ENCODE results near the gene CST11.

CST11 gene

DNA sequence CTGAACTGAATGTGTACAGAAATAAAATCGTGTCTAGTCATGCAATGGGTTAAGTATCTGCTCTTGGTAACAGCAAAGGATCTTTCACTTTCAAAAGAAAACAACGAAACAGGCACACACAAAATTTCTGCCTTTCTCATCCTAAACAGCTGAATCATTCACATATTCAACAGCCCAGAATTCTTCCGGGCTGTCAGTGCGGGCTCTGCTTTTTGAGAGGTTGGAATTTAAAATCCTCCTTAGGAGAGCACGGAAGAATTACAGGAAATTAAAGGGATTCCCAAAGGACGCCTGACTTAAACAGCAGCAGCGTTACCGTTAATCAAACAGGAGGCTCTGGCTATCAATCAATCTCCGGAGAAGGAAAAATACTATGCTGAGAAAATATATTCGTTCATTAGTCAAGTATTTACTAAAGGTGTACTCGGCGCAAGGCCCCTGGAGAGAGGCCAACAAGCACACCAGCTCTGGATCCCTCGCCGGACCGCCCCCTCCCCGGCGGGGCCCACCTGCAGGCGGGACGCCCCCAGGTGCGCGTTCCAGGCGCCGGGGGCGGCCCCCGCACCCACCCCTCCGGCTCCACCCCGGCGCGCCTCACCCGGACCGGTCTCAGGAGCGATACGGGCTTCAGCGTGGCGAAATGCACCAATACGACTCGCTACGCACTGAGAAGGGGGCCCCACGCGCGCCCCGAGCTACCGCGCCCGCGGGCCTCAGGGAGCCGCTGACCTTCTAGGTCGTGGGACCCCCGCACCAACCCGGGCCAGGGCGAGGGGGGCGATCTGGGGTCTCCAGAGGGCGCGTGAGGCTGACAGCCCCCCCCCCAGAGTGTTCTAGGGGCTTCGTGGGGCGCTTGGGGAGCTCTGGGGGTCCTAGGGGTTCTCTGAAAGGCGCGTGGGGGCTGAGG is 32.4 kb downstream of the CST11 start:
- no peak for DNase-seq (ENCODE audit: low read depth in 2 of 2)

DNA sequence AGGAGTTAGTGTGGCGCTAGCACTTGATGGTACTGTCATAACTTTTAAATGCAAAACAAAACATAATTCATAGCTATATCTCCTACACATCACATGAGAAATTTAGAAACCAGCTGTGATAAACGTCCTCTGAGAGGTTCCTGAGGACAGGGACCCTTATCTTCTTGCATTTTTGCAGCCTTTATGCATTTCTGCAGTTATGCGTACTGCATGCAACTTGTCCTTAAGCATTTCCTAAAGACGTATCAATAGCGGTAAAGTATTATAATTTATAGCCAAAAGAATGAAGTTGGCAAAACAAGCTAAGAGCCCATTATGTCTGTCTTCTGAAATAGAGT is 33.0 kb downstream of the CST11 start:
- no peak for DNase-seq (ENCODE audit: low read depth in 2 of 2)

DNA sequence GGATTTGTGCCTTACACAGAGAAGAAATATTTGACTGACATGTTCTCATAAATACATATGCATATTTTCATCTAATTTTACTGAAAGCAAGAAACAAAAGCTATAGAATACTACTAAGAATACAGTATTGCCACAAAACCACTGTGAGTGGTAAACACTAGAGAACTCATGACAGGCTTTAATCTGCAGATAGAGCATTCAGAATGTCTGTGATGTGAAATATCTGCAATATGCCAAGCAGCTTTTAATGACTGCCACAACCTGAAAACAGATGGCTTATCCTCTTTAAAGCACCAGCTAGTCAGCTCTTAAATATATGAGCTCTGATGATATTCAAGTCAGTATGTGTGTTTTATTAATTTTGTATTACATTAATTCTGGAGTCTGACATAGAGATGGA is 34.8 kb downstream of the CST11 start:
- DNase-seq (ENCODE audit: low read depth in 2 of 2), result no peak

DNA sequence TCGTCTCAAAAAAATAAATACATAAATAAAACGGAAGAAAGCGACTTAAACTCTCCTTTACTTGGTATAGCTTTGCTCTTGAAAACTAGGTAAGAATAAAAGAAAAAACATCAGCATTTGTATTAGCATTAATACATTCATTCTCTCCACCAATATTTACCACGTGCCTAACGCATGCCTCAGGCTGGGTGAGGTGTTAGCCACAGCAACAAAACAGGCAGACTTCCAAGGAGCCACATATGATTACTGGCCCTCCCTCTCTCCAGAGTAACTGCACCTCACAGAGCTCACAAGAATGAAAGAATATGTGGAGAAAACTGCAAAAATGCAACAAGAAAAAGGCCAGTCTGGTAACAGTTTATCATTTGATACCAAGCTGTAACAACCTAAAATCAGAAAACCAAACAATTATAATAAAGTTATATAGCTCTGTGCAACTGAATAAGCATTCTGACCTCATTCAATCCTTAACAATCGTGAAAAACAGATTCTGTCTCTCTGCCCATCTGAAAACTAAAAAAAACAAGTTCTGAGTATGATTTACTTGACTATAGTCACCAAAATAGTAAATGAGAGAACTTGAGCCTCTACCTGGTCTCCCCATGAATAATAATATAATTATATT is 36.6 kb downstream of the CST11 start:
- no peak for DNase-seq (ENCODE audit: low read depth in 2 of 2)

DNA sequence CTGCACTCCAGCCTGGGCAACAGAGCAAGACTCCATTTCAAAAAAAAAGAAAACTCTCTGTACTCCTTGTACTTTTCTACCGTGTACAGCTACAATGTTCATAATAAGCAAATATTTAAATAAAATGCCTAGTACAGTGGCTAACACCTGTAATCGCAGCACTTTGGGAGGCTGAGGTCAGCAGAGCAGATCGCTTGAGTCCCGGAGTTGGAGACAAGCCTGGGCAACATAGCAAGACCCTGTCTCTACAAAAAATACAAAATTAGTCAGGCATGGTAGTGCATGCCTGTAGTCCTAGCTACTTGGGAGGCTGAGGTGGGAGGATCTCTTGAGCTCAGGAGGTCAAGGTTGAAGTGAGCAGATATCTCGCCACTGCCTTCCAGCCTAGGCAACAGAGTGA is 37.1 kb downstream of the CST11 start:
- no peak for DNase-seq (ENCODE audit: low read depth in 2 of 2)

DNA sequence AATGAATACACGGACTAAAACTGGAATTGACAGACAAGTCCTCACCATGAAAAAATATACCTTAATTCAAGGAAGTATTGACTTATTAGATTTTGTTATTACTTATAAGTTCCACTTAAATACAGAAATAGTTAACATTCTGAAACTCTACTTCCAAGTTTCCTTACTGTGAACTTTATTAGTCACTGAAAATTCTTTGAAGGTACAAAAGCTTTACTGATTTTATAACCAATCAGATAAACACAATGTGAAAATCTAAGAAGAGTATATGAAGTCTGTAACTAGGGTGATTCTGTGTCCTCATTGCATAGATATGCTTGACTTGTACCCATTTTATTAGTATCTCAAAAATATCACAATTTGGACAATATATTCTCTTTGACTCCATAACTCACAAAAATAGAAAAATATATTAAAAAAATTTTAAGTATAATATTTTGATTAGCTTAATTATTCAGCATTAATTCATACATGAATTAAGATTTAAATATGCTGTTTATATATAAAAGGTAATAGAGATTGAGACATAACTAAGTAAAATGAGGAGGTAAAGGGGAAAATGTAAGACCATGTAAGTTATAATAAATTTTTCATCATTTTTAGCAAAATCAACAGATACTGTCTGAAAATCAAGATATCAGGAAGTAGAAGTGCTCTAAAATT is 38.0 kb downstream of the CST11 start:
- DNase-seq (ENCODE audit: low read depth in 2 of 2), result no peak

DNA sequence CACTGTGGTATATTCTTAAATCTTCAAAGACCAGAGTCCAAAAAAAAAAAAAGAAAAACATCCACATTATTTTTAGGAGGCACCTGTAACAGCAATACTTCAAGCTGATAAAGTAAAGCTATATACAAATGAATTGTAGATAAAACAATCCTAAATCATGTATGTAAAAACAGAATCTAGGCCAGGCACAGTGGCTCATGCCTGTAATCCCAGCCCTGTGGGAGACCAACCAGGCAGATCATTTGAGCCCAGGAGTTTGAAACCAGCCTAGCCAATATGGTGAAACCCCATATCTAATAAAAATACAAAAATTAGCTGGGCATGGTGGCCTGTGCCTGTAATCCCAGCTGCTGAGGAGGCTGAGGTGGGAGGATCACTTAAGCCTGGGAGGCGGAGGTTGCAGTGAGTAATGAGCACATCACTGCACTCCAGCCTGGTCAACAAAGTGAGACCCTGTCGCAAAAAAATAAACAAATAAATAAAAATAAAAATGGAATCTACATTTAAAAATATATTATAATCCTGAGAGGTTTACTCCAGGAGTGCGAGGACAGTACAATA is 38.7 kb downstream of the CST11 start:
- no peak for DNase-seq (ENCODE audit: low read depth in 2 of 2)

DNA sequence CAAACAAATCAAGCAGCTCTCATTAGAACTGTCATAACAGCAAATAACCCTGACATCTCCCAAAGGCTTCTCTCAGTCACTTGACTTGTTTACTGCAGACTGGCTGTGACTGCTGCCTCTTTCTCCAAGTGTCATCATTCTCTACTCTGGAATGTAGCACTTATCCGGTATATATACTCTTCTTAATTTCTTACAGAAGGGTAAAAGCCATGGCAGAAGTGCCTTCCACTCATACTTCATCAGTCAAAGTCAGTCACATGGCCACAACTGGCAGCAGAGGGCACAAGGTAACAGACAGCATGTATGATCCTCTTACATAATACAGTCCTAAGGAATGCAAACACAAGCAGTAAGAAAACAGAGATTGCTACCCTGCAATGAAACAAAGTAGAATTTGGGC is 40.6 kb downstream of the CST11 start:
- DNase-seq (ENCODE audit: low read depth in 2 of 2), result no peak

DNA sequence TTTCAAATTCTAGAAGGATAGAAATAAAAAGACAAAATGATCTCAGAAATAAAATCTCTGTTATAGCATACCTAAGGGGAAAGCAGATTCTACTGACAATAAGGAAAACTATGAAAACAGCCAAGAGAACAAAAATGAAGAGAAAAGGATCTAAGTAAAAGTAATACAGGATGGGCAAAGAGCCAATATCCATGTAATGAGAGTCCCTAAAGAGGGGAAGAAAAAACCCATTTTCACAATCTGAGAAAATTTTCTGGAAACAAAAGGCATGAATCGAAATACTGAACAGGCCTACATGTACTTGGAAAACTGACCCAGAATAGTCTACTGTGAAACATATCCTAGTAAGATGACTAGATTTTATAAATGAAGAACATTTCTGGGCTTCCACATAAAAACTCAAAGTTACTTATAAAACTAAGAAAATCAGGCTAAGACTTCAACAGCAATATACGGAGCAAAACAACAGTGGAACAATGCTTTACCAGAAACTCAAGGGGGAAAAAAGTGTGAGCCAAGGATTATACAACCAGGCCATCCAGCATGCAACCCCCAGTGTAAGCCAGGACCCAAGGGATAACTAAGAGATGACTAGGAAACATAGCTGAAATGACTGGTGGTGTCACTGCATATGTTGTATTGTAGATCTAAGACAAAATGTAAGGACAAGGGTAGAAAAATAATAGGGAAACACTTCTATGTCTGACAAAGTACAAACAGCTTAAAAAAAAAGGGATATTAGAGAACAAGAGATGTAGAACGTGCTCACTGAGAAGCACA is 41.6 kb downstream of the CST11 start:
- DNase-seq (ENCODE audit: low read depth in 2 of 2), result no peak

DNA sequence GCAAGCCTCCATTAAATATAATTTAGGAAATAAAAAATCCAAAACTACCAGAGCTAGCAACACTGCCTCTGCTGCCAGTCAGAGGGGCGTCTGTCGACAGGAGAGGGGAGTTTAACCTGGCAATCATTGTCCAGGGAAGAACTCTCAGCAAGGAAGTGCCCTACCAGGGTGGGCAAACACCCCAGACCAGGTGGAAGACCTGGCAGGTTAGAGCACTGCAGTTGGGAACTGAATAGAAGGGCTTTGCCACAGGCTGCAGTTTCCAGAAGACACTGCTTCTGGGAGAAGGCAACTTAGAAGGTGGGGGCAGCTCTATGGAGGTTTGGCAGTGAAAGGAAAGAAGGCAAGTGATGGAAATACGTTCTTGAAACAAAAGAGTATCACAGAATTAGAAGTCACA is 42.9 kb downstream of the CST11 start:
- DNase-seq (ENCODE audit: low read depth in 2 of 2), result no peak

DNA sequence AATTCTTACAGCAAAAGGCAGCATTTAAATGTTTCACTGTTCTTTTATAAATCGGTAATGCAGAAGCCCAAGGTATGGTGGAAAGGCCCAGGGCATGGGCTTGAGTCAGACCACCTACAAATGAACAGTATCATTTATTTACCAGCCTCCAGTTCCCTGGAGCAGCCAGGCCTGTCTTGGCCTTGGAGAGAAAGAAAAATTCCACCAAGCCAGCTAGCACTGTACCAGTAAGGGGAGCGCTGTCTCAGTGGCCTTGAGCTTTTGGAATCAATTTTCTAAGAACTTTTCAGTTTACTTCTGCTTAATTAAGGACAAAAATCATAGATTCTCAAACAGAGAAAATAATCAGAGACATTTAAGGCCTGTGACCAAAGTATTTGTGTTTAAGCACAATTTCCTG is 43.7 kb downstream of the CST11 start:
- DNase-seq (ENCODE audit: low read depth in 2 of 2), result no peak

DNA sequence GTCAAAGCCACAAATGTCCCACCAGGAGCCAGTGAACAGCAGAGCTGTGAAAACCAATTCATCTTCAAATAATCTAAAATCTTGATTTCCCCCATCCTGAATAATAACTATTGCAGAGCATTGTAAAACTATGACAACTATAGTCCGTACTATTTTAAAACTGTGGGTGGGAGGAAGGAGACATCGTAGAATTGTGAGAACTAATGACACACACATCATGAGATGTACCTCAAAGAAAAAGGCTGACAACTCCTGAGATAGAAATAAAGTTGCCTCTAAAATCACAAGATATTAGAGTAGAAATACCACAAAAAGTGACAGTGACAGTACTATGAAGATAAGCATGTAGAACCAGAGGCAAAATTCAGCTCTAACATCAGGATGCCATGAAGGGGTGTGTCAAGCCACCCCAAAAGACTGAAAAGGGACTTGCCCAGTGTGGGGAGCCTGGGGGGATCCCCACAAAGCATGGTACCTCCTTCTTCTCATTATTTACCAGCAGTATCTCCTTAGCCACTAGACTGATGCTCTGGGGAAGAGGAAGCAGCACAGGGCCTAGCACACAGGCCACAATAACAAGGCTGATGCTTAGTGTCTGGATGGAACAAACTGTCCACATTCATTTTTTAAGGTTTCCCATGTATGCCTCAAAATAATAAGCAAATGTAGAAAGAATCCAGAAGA is 44.8 kb downstream of the CST11 start:
- DNase-seq (ENCODE audit: low read depth in 2 of 2), result no peak

DNA sequence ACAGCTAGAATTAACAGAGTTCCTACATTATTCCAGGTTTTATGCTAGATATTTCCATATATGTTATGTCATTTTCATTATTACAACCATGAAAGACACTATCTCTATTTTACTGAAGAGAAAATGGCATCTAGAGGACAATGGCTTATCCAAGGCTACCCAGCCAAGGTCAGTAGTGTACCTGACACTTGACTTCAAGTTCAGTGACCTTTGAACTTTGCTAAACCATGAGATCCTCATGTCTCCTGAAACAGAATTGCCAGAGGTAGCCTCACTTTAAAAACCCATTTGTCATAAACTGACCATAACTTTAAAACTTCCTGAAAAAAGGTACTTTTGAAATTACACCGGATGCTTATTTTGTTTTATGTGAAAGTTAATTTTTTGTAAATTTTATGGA is 45.8 kb downstream of the CST11 start:
- DNase-seq (ENCODE audit: low read depth in 2 of 2), result no peak

DNA sequence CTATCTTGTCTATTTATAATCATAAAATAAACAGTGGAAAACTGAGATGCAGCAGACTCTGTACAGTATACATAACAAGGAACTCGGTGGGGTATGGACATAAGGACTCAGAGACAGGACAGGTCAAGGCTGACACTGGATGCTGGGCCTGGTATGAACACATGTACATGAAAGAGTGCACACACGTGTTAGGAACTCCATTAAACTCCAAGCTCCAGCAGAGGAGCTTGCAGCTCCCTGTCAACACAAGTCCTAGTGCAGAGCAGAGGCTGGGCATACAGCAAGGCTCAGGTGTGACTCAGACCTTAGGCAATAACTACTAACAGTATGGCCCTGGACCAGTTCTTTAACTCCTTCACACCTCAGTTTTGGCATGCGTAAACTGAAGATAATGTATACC is 48.5 kb downstream of the CST11 start:
- DNase-seq (ENCODE audit: low read depth in 2 of 2), result no peak

DNA sequence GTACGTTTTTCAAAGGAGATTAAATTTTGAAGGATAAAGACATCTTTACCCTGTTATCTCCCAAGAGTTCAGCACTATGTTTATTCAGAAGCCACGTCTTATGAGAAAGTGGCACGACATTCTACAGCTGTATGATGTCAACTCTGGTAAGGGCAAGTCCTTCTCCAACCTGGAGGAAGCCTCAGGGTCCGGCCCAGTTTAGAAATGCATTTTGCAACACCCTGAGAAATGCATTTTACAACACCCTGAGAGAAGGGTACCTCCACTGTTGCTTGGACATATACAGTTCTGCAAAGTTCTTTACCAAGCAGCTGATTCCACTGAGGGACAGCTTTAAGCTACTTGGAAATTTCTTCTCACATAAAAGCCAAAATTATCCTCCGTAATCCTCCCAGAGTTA is 48.9 kb downstream of the CST11 start:
- DNase-seq (ENCODE audit: low read depth in 2 of 2), result no peak

DNA sequence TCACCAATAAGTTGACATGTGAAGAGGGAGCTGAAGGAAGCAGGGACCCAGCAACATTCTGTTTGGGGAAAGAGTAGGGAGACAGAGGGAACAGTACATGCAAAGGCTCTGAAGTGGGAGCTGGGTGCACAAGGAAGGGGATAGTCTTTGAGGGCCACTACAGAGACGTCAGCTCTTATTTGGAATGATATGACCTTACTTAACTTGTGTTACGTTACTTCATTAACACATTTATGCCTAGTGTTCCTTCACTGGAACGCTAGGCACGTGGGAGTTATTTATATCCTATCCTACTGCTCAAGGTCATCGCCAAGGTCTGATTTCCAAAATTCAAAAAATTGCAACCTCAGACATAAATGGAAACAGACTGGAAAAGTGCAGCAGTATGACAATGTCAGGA is 51.6 kb downstream of the CST11 start:
- DNase-seq (ENCODE audit: low read depth in 2 of 2), result no peak

All from stimulated activated CD8-positive, alpha-beta memory T cell treated with anti-CD3 and anti-CD28 coated beads, Interleukin-15, amount 100 ng/mL, for 48 hours (primary cell).